NCI-H1417 treated with DMSO at 0.1 percent for 48 hours (cell line): Measurements from ENCODE around the gene ZSCAN20.

ENCODE experiments used
- DNase-seq: peaks from one replicate; lab custom pipeline; 2025; lab: John Stamatoyannopoulos, UW

The ZSCAN20 gene

GRCh38 chr1:33535334-33535733 lies 62.9 kb downstream of the ZSCAN20 start:
- DNase-seq: no peak

GRCh38 chr1:33537885-33538284 lies 65.4 kb downstream of the ZSCAN20 start:
- DNase-seq: no peak

DNA sequence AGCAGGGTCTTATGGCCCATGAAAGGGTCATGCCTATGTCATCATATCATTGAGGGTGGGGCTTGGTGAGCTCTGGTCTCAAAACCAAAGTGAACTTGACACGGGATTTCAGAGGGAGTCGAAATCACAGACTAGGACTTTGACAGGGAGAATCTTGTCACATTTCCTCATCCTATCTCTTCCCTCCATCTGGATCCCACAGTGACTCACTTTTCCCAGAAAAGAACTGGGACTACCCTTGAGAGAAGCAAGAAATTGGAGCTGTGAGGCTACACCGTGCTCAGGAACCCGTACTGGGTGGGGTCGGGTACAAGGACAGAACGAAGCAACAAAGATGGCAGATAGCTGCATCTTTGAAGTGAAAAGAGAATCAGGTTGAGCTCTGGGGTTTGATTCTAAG lies 69.5 kb downstream of the ZSCAN20 start:
- DNase-seq: no peak
